CD14-positive monocyte (primary cell): Measurements from ENCODE around the gene DCLK2. TPM values are rescaled to one million over a fixed set of nuclear protein-coding genes. Genes with fewer than 3 reads are reported as not detected.
A peak's percentile ranks its signal among the peaks of the same experiment; 100 is the strongest.

ENCODE experiments used
- DNase-seq, 3 donors: peaks; one replicate each; pipeline ENCODE4 v3.0.0-alpha.2; 2011 to 2022
- H2AFZ ChIP-seq: 2 replicates; pipeline ENCODE4 v1.6.0; 2012; ENCODE audit warnings: mild to moderate bottlenecking, low read depth, low read length, inconsistent platforms; ENCODE audit not compliant: insufficient read depth, poor library complexity, severe bottlenecking
- H3K27ac ChIP-seq, 2 donors: 1 replicate in 1 of 2; 2 replicates in 1 of 2; pipeline ENCODE4 v1.5.1; 2012 to 2013; ENCODE audit warnings: low read length in 2 of 2, control low read depth in 1 of 2, inconsistent platforms in 1 of 2, low read depth in 1 of 2, mild to moderate bottlenecking in 1 of 2
- H3K27me3 ChIP-seq, 2 donors: one replicate each; pipeline versions ENCODE4 v1.6.0 to v1.6.1; 2011 to 2013; ENCODE audit warnings: low read length in 2 of 2; ENCODE audit not compliant: control insufficient read depth in 2 of 2, insufficient read depth in 2 of 2
- H3K36me3 ChIP-seq, 2 donors: replicated peaks in 1 of 2; 1 replicate in 1 of 2; 2 replicates in 1 of 2; pipeline versions ENCODE4 v1.5.1 to v1.6.1; 2012 to 2013; ENCODE audit warnings: low read length in 2 of 2, control low read depth in 1 of 2, inconsistent platforms in 1 of 2, mild to moderate bottlenecking in 1 of 2; ENCODE audit not compliant: insufficient read depth in 2 of 2, control insufficient read depth in 1 of 2
- H3K4me1 ChIP-seq, 2 donors: 1 replicate in 1 of 2; 2 replicates in 1 of 2; pipeline versions ENCODE4 v1.5.1 to v1.6.1; 2012 to 2013; ENCODE audit warnings: low read length in 2 of 2, control low read depth in 1 of 2, inconsistent platforms in 1 of 2, mild to moderate bottlenecking in 1 of 2, moderate library complexity in 1 of 2; ENCODE audit not compliant: insufficient read depth in 2 of 2, control insufficient read depth in 1 of 2
- H3K4me2 ChIP-seq: replicated peaks from 2 replicates; pipeline ENCODE3; 2012; ENCODE audit warnings: low read length, moderate library complexity, mild to moderate bottlenecking; ENCODE audit not compliant: poor library complexity, severe bottlenecking; ENCODE audit errors: extremely low read depth
- H3K4me3 ChIP-seq, 3 experiments: fragments of 200-600 bp in 1 of 3; sonication (generic) in 1 of 3; replicated peaks in 1 of 3; 1 replicate in 2 of 3; 2 replicates in 1 of 3; pipeline ENCODE4 v1.5.1; 2011 to 2013; ENCODE audit warnings: low read length in 3 of 3, mild to moderate bottlenecking in 3 of 3, control low read depth in 2 of 3, low read depth in 2 of 3, inconsistent platforms in 1 of 3, moderate library complexity in 1 of 3
- H3K79me2 ChIP-seq: 2 replicates; pipeline ENCODE4 v1.6.0; 2012; ENCODE audit warnings: mild to moderate bottlenecking, control low read depth, inconsistent platforms, low read length, moderate library complexity; ENCODE audit not compliant: insufficient read depth
- H3K9ac ChIP-seq: 2 replicates; pipeline ENCODE4 v1.6.0; 2017; ENCODE audit warnings: low read length, mild to moderate bottlenecking; ENCODE audit not compliant: insufficient read depth, poor library complexity, severe bottlenecking
- H3K9me3 ChIP-seq, 2 donors: replicated peaks in 1 of 2; 1 replicate in 1 of 2; 2 replicates in 1 of 2; pipeline versions ENCODE4 v1.5.1 to v1.6.1; 2012 to 2013; ENCODE audit warnings: low read length in 2 of 2, control low read depth in 1 of 2; ENCODE audit not compliant: control insufficient read depth in 1 of 2, insufficient read depth in 1 of 2
- H4K20me1 ChIP-seq: 2 replicates; pipeline ENCODE4 v1.6.0; 2012; ENCODE audit warnings: mild to moderate bottlenecking, low read length, control low read depth, moderate library complexity; ENCODE audit not compliant: insufficient read depth
- H3K27ac Mint-ChIP-seq, 7 donors: one replicate each; pipeline ENCODE4 v1.8.0; 2020; ENCODE audit warnings: mild to moderate bottlenecking in 7 of 7, mixed read lengths in 7 of 7, moderate library complexity in 6 of 7, inconsistent platforms in 2 of 7
- H3K27me3 Mint-ChIP-seq, 3 donors: one replicate each; pipeline ENCODE4 v1.8.0; 2021 to 2022; ENCODE audit warnings: low read depth in 3 of 3, mild to moderate bottlenecking in 3 of 3, mixed read lengths in 3 of 3, moderate library complexity in 3 of 3, inconsistent platforms in 1 of 3
- H3K36me3 Mint-ChIP-seq, 2 donors: one replicate each; pipeline ENCODE4 v1.8.0; 2020; ENCODE audit warnings: mixed read lengths in 2 of 2, inconsistent platforms in 1 of 2, mild to moderate bottlenecking in 1 of 2
- H3K4me1 Mint-ChIP-seq: one replicate; pipeline ENCODE4 v1.8.0; 2020; ENCODE audit warnings: mild to moderate bottlenecking, mixed read lengths
- H3K4me3 Mint-ChIP-seq, 2 donors: one replicate each; pipeline ENCODE4 v1.8.0; 2020; ENCODE audit warnings: mild to moderate bottlenecking in 2 of 2, mixed read lengths in 2 of 2, moderate library complexity in 1 of 2
- H3K9me3 Mint-ChIP-seq, 7 donors: one replicate each; pipeline ENCODE4 v1.8.0; 2020 to 2022; ENCODE audit warnings: mixed read lengths in 7 of 7, mild to moderate bottlenecking in 6 of 7, moderate library complexity in 6 of 7, inconsistent platforms in 2 of 7
- WGBS: methylation state at CpG from one replicate; pipeline ENCODE4 v1.1.5; 2013; ENCODE audit warnings: missing lambda C conversion rate; ENCODE audit not compliant: insufficient coverage; 5-methylcytosine and 5-hydroxymethylcytosine counted together
- intact Hi-C, 2 donors: fragments of 100-400 bp; cut with micrococcal nuclease; formaldehyde crosslinking; loops; one replicate each; pipeline versions ENCODE4 v1.15.0 to v1.15.1; 2023
- polyA plus RNA-seq, 3 donors: library from polyadenylated mRNA; depleted of rRNA in 1 of 3; unstranded in 2 of 3; stranded (reverse) in 1 of 3; fragments of 300-500 nt in 2 of 3; fragments of >200 nt in 1 of 3; fragmentation: Illumina TruSeq in 2 of 3; gene quantifications; 1 replicate in 2 of 3; 2 replicates in 1 of 3; pipeline ENCODE4 v1.2.3, GENCODE V29; 2012 to 2021
- TF ChIP-seq, protein P1 (sequence below): fragments of 200-600 bp; IDR thresholded peaks from one replicate; pipeline ENCODE4 v1.8.0; 2022; ENCODE audit warnings: antibody characterized with exemption, mild to moderate bottlenecking

The DCLK2 gene
- polyA plus RNA-seq, 3 donors, result 0.13 TPM; not detected in 2

DNA sequence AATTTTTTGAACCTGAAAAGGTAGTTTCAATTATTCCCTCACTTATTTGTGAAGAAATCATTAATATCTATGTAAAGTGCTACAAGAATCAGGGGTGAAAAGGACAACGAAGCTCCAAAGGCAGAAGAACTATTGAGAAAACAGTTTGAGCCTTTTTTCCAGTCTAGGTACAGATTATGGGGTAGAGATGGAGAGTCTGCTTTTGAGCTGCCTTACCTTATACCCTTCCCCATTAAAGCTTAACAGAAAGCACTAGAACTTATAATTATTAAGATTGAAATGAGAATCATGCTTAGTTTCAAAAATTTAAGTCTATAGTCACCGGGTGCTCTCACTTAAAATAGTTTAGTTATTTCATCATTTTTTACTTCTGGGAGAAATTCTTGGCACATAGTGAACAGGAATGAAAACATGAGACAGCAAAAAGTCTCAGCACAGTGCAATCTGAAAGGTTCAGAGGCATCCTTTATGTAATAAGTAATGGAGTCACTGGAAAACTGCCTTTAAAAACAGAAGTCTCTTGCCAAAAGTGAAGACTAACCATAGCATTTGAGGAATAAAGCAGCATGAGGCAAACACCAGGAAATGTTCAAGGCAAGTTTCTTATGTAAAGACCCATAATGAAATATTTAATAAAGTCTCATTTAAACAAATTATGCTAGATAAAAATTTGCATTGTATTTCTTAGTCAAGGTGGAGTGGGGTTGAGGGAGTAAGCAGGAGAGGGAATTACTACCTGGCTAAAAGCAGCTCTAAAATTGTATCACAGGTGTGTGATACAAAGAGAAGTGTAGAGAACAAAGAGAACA is 5.1 kb upstream of the DCLK2 start:
- H3K36me3 Mint-ChIP-seq, result no peaks in the 10 kb centered on the region
- Histone ChIP-seq H2AFZ (no peak overlapping the region), H3K27me3 (peaks cover 10 to 16% of the 10 kb centered on the region in 2 donors), H3K27ac (no peak overlapping the region), H3K4me3 (no peak overlapping the region), H3K79me2 (no peaks in the 10 kb centered on the region), H3K4me1 (peaks cover 7% of the 10 kb centered on the region in 2 donors), H3K9me3 (no peaks in the 10 kb centered on the region), H3K4me2 (no peak overlapping the region), H4K20me1 (no peaks in the 10 kb centered on the region), H3K36me3 (no peaks in the 10 kb centered on the region), H3K9ac (no peak overlapping the region)
- intact Hi-C loops, result no loop called here
- H3K4me1 Mint-ChIP-seq, result peaks cover 20% of the 10 kb centered on the region
- H3K27me3 Mint-ChIP-seq, result peaks cover 9 to 20% (median 11%) of the 10 kb centered on the region in 3 donors
- DNase-seq, result no peak
- TF ChIP-seq, protein P1, sequence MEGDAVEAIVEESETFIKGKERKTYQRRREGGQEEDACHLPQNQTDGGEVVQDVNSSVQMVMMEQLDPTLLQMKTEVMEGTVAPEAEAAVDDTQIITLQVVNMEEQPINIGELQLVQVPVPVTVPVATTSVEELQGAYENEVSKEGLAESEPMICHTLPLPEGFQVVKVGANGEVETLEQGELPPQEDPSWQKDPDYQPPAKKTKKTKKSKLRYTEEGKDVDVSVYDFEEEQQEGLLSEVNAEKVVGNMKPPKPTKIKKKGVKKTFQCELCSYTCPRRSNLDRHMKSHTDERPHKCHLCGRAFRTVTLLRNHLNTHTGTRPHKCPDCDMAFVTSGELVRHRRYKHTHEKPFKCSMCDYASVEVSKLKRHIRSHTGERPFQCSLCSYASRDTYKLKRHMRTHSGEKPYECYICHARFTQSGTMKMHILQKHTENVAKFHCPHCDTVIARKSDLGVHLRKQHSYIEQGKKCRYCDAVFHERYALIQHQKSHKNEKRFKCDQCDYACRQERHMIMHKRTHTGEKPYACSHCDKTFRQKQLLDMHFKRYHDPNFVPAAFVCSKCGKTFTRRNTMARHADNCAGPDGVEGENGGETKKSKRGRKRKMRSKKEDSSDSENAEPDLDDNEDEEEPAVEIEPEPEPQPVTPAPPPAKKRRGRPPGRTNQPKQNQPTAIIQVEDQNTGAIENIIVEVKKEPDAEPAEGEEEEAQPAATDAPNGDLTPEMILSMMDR, result no peak
- H3K4me3 Mint-ChIP-seq, result no peak overlapping the region
- peak overlapping the region in 1 of 7 donors; percentile 20 for H3K27ac Mint-ChIP-seq
- WGBS, result no CpG with 5 or more reads among the region's 2 CpGs
- H3K9me3 Mint-ChIP-seq, result peaks cover 0 to 3% (median 0%) of the 10 kb centered on the region in 7 donors

DNA sequence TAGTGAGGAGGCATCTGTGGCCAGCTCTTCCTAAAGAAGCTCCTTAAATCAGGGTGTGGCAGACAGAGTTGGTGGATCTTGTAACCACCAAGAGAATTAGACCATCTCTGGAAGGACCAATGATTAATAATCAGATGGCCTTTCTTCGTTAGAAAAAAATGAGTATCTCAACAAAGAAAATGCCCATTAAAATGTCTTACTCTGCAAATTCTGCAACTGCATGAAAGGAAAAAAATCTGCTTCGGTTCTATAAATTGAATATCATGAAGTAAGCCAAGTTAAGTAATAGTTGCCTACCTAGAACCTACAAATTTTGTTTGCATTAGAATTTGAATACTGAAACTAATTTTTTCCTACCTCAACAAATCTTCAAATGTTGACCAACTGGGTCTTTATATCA is 4.2 kb upstream of the DCLK2 start:
- no peak overlapping the region for H3K27ac Mint-ChIP-seq
- Histone ChIP-seq H3K4me3 (no peak overlapping the region), H3K36me3 (no peaks in the 10 kb centered on the region), H3K9me3 (peaks cover 0 to 1% of the 10 kb centered on the region in 2 donors), H2AFZ (no peak overlapping the region), H4K20me1 (no peaks in the 10 kb centered on the region), H3K27ac (no peak overlapping the region), H3K27me3 (peaks cover 10 to 21% of the 10 kb centered on the region in 2 donors), H3K79me2 (no peaks in the 10 kb centered on the region), H3K4me1 (peaks cover 9 to 13% of the 10 kb centered on the region in 2 donors), H3K9ac (no peak overlapping the region), H3K4me2 (no peak overlapping the region)
- peaks cover 0 to 3% (median 0%) of the 10 kb centered on the region in 7 donors for H3K9me3 Mint-ChIP-seq
- WGBS, result no CpG with 5 or more reads among the region's 2 CpGs
- no peak for DNase-seq
- peaks cover 16% of the 10 kb centered on the region for H3K4me1 Mint-ChIP-seq
- TF ChIP-seq, protein P1, result no peak
- H3K4me3 Mint-ChIP-seq, result no peak overlapping the region
- peaks cover 10 to 26% (median 12%) of the 10 kb centered on the region in 3 donors for H3K27me3 Mint-ChIP-seq
- no peaks in the 10 kb centered on the region for H3K36me3 Mint-ChIP-seq
- intact Hi-C loops, result no loop called here
